Liver (tissue), 3 donors: ENCODE data around the gene EXOC7.

Experiments used
- FOXA2 ChIP-seq: IDR thresholded peaks from 2 replicates; pipeline ENCODE4 v1.6.1; 2016; ENCODE audit warnings: antibody characterized with exemption
- REST ChIP-seq: IDR thresholded peaks from 2 replicates; pipeline ENCODE4 v1.6.1; 2016; ENCODE audit warnings: antibody characterized with exemption, mild to moderate bottlenecking
- TAF1 ChIP-seq: conservative IDR thresholded peaks from 2 replicates; pipeline ENCODE4 v1.6.1; 2016; ENCODE audit warnings: antibody characterized with exemption, mild to moderate bottlenecking
- TF ChIP-seq, protein P1 (sequence below): fragments of 150-350 bp; IDR thresholded peaks from 2 replicates; pipeline ENCODE4 v1.5.1; 2017; ENCODE audit warnings: improper control_type of control experiment, low read depth, low read length; ENCODE audit not compliant: missing input control
- TF ChIP-seq, protein P2 (sequence below): IDR thresholded peaks from 2 replicates; pipeline ENCODE4 v1.6.1; 2016; ENCODE audit warnings: antibody characterized with exemption
- donor health status: healthy.
- donor health status: healthy.

- TF ChIP-seq, protein P1, sequence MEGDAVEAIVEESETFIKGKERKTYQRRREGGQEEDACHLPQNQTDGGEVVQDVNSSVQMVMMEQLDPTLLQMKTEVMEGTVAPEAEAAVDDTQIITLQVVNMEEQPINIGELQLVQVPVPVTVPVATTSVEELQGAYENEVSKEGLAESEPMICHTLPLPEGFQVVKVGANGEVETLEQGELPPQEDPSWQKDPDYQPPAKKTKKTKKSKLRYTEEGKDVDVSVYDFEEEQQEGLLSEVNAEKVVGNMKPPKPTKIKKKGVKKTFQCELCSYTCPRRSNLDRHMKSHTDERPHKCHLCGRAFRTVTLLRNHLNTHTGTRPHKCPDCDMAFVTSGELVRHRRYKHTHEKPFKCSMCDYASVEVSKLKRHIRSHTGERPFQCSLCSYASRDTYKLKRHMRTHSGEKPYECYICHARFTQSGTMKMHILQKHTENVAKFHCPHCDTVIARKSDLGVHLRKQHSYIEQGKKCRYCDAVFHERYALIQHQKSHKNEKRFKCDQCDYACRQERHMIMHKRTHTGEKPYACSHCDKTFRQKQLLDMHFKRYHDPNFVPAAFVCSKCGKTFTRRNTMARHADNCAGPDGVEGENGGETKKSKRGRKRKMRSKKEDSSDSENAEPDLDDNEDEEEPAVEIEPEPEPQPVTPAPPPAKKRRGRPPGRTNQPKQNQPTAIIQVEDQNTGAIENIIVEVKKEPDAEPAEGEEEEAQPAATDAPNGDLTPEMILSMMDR = peak; percentile 62
- TF ChIP-seq, protein P2, sequence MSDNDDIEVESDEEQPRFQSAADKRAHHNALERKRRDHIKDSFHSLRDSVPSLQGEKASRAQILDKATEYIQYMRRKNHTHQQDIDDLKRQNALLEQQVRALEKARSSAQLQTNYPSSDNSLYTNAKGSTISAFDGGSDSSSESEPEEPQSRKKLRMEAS = no peak
- TF ChIP-seq TAF1 (no peak), REST (no peak), FOXA2 (no peak)
These were observed 43.8 kb upstream of the EXOC7 start for GRCh38 chr17:76147211-76148014.
